ENCODE measurements around the gene RBPJL.

DNA sequence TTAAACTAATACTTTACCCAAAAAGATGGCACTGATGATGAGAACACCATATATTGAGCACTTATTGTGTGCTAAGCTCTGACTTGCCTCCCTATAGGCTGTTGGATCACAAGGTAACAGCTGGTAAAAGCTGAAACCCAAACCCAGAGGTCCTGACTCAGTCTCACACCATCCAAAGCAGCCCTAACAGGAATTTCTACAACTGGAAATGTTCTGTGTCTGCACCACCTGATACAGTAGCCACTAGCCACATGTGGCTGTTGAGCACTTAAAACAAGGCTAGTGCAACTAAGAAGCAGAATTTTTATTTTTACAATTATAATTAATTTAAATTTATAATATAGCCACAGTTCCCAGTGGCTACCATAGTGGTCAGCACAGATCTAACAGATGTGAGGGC, 17.1 kb downstream of the RBPJL start:
- TF ChIP-seq, protein P1, sequence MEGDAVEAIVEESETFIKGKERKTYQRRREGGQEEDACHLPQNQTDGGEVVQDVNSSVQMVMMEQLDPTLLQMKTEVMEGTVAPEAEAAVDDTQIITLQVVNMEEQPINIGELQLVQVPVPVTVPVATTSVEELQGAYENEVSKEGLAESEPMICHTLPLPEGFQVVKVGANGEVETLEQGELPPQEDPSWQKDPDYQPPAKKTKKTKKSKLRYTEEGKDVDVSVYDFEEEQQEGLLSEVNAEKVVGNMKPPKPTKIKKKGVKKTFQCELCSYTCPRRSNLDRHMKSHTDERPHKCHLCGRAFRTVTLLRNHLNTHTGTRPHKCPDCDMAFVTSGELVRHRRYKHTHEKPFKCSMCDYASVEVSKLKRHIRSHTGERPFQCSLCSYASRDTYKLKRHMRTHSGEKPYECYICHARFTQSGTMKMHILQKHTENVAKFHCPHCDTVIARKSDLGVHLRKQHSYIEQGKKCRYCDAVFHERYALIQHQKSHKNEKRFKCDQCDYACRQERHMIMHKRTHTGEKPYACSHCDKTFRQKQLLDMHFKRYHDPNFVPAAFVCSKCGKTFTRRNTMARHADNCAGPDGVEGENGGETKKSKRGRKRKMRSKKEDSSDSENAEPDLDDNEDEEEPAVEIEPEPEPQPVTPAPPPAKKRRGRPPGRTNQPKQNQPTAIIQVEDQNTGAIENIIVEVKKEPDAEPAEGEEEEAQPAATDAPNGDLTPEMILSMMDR (IDR thresholded peaks at IDR 0.05): no peak
- TF ChIP-seq POLR2A (IDR thresholded peaks at IDR 0.05): no peak

Data from thyroid gland (tissue), 4 donors.